ENCODE measurements around the gene GBX1. TPM values are rescaled to one million over a fixed set of nuclear protein-coding genes. Genes with fewer than 3 reads are reported as not detected.

GBX1 gene
- total RNA-seq, 1 experiment from 2014 or later, result not detected

- Histone ChIP-seq H2BK12ac (ENCODE audit: insufficient read length, low read depth, low read length) (no peak overlapping the region), H3K27ac (ENCODE audit: insufficient read length, low read depth, low read length) (no peak overlapping the region), H4K91ac (ENCODE audit: insufficient read length, low read depth, low read length) (no peak overlapping the region), H2BK5ac (ENCODE audit: insufficient read length, low read length) (no peak overlapping the region), H3K23me2 (ENCODE audit: insufficient read length, low read depth, low read length, poor library complexity, severe bottlenecking) (no peaks in the 10 kb centered on the region), H3K23ac (ENCODE audit: insufficient read length, low read depth, low read length) (no peak overlapping the region), H3K4ac (ENCODE audit: low read depth, low read length) (no peak overlapping the region), H4K5ac (ENCODE audit: insufficient read length, low read depth, low read length) (no peak overlapping the region), H2BK15ac (ENCODE audit: low read depth, low read length) (no peak overlapping the region), H3K18ac (ENCODE audit: insufficient read length, low read depth, low read length) (no peak overlapping the region), H2BK20ac (ENCODE audit: low read depth, low read length, poor library complexity, severe bottlenecking) (no peak overlapping the region), H4K20me1 (ENCODE audit: control insufficient read depth, insufficient read depth, insufficient read length) (peaks cover 4% of the 10 kb centered on the region), H3K27me3 (ENCODE audit: insufficient read depth, low read length) (no peaks in the 10 kb centered on the region), H3T11ph (ENCODE audit: low read length) (no peak overlapping the region), H3K14ac (ENCODE audit: insufficient read depth, low read length) (no peak overlapping the region), H4K8ac (replicated peaks; ENCODE audit: insufficient read length, low read depth, low read length) (no peak overlapping the region), H2AFZ (ENCODE audit: low read length) (no peak overlapping the region), H3K4me2 (ENCODE audit: insufficient read depth, insufficient read length, low read length) (no peak overlapping the region), H2AK5ac (ENCODE audit: insufficient read length, low read length) (no peak overlapping the region), H3K79me1 (ENCODE audit: insufficient read depth, low read depth, low read length, poor library complexity, severe bottlenecking) (peaks cover 3% of the 10 kb centered on the region), H2BK120ac (ENCODE audit: low read depth, low read length, poor library complexity, severe bottlenecking) (no peak overlapping the region), H3K56ac (ENCODE audit: insufficient read length, low read depth, low read length) (no peak overlapping the region), H3K9me3 (ENCODE audit: control insufficient read depth, low read depth, low read length) (no peaks in the 10 kb centered on the region), H3K79me2 (ENCODE audit: insufficient read depth, low read length) (no peaks in the 10 kb centered on the region; the same call in 1 of the 2 replicates), H3K9ac (ENCODE audit: extremely low read depth, insufficient read length, low read length) (no peak overlapping the region), H3K4me1 (ENCODE audit: insufficient read depth, low read length) (peaks cover 1% of the 10 kb centered on the region; the same call in 1 of the 2 replicates)
- WGBS (ENCODE audit: extremely low coverage, insufficient read length, low lambda C conversion rate), result no CpG with 5 or more reads among the region's 13 CpGs
- H3K27ac Mint-ChIP-seq, result no peak overlapping the region
- DNase-seq, result no peak
- H3K9me3 Mint-ChIP-seq, result no peaks in the 10 kb centered on the region
- no peak for TF ChIP-seq CTCF (conservative IDR thresholded peaks at IDR 0.05)
- peaks cover 25 to 50% (median 41%) of the 10 kb centered on the region in 3 experiments for H3K36me3 Mint-ChIP-seq (ENCODE audit: insufficient read depth in 1 of 3, low read depth in 3 of 3)
- no peak overlapping the region; a peak in 1 of 5 replicates for H3K4me3 Mint-ChIP-seq
- H3K27me3 Mint-ChIP-seq (ENCODE audit: low read depth), result peaks cover 8% of the 10 kb centered on the region
- H3K4me1 Mint-ChIP-seq, result peaks cover 11 to 13% of the 10 kb centered on the region in 2 experiments
Measured at GRCh38 chr7:151119055-151119415, 48.5 kb downstream of the GBX1 start.
